ENCODE results near the gene ARL8B. TPM values are rescaled to one million over a fixed set of nuclear protein-coding genes. Genes with fewer than 3 reads are reported as not detected.

ARL8B gene
- total RNA-seq, 1 donor from 2014 or later: 66.7 TPM

DNA sequence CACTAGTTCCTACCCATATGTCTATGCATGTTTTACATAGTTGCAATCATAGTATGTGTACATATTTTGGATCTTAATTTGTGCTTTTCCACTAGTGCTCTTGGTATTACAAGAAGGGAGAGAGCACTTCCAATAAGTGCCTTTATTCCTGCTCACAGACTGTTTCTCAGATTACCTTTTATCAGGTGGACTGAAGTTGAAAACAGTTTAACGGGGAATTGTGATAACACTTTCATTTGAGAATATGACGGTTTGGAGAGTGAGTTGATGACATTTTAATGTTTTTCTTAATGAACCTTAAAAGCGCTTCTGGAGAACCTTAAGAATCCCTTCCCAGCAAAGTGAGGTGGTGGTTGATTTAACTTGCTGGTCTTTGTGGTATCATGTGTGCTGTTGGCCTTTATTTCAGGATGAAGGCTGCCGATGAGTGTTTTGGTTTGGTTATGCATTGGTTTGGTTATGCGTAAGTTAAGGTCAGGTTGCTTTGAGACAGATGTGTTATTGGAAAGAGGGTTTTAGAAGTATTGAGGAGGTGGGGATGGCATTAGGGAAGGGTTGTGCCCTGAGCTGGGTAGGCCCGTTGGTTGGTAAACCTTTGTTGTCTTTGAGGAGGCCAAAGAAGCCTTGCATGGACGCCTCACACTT lies 68.2 kb downstream of the ARL8B start:
- no peaks in the 10 kb centered on the region for H3K9me3 ChIP-seq (replicated peaks)
- H3K27ac ChIP-seq (replicated peaks): no peak overlapping the region
- intact Hi-C loops (cut with micrococcal nuclease): no loop called here
- peak overlapping the region; percentile 95 for H3K4me3 ChIP-seq
- TF ChIP-seq, protein P1, sequence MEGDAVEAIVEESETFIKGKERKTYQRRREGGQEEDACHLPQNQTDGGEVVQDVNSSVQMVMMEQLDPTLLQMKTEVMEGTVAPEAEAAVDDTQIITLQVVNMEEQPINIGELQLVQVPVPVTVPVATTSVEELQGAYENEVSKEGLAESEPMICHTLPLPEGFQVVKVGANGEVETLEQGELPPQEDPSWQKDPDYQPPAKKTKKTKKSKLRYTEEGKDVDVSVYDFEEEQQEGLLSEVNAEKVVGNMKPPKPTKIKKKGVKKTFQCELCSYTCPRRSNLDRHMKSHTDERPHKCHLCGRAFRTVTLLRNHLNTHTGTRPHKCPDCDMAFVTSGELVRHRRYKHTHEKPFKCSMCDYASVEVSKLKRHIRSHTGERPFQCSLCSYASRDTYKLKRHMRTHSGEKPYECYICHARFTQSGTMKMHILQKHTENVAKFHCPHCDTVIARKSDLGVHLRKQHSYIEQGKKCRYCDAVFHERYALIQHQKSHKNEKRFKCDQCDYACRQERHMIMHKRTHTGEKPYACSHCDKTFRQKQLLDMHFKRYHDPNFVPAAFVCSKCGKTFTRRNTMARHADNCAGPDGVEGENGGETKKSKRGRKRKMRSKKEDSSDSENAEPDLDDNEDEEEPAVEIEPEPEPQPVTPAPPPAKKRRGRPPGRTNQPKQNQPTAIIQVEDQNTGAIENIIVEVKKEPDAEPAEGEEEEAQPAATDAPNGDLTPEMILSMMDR (IDR thresholded peaks at IDR 0.05; ENCODE audit: borderline replicate concordance): no peak
- H3K36me3 ChIP-seq: peaks cover 5% of the 10 kb centered on the region
- peaks cover 70% of the 10 kb centered on the region for H3K4me1 ChIP-seq
- no peaks in the 10 kb centered on the region for H3K27me3 ChIP-seq (ENCODE audit: low read depth)
- no peak for DNase-seq

DNA sequence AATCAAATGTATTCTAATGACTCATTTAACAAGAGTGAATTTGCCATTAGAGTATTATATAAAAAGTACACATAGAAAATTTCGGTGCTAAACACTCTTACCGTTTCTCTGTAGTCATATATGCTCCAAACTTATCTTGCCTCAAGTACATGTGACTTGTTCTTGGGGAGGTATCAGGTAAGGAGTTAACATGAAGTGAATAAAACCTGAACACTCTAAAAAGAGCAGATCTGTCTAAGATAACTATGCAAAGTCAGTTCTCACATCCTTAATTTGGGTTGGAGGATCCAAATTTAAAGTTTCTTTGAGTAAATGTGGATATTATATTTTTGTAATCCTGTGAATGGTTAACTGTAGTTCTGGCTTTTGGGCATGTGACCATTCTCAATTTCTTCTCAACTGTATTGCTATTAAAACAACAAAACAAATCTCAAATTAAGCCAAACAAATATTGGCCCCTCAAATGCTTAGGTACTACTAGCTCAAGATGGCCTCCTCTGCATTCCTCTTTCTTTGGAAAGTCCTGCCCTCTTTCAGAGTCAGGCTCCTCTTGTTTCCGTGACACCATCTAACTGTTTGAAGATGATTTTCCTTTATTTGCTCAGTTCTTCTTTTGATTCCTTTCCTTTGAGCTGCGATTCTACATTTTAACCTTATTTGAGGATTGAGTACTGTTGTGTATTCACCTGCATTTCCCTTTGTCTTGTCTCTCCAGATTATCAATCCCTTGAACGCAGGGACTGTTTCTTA lies 69.6 kb downstream of the ARL8B start:
- TF ChIP-seq, protein P1 (IDR thresholded peaks at IDR 0.05; ENCODE audit: borderline replicate concordance): no peak
- Histone ChIP-seq H3K27ac (replicated peaks) (no peak overlapping the region), H3K4me1 (peaks cover 70% of the 10 kb centered on the region), H3K27me3 (ENCODE audit: low read depth) (no peaks in the 10 kb centered on the region), H3K4me3 (no peak overlapping the region), H3K9me3 (replicated peaks) (no peaks in the 10 kb centered on the region), H3K36me3 (peaks cover 14% of the 10 kb centered on the region)
- intact Hi-C loops (cut with micrococcal nuclease): no loop called here
- DNase-seq: no peak

DNA sequence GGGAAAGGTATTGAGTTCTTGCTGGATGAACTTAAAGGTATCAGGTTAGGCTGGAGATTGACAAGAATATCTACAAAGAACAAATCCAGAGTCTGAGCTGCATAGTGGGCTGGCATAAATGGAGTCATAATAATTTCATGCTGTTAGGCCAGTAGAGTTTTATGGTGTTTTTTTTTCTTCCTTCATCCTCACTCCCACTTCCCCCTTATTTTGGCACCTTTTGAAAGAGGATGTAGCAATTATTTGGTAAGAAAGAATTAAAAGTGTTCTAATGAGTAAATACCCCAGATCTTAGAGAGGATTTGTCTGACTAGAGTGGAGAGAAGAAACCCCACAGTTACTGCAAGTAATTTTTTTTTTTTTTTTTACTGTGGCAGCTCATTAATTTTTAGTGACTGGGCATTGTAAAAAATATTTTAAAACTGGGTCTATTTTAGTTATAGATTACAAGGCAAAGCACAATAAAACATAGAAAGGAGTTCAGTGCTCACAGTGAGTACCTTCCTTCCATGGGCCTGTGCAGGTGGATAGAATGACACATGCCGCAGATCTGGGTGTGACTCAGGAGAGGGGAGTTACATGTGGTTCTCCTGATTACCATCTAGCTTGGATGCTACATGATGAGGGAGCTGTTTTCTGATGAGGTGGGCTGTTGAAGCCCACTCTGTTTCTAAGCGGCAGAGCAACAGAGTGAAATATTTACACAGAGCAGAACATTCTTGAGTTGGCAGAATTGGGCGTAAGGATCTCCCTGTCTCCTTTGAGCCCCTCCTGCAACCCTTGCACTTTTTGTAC lies 70.7 kb downstream of the ARL8B start:
- Histone ChIP-seq H3K4me1 (peaks cover 70% of the 10 kb centered on the region), H3K36me3 (peaks cover 14% of the 10 kb centered on the region), H3K27ac (replicated peaks) (no peak overlapping the region), H3K27me3 (ENCODE audit: low read depth) (no peaks in the 10 kb centered on the region), H3K4me3 (no peak overlapping the region), H3K9me3 (replicated peaks) (no peaks in the 10 kb centered on the region)
- no peak for DNase-seq
- TF ChIP-seq, protein P1 (IDR thresholded peaks at IDR 0.05; ENCODE audit: borderline replicate concordance): no peak
- intact Hi-C loops (cut with micrococcal nuclease): no loop called here

DNA sequence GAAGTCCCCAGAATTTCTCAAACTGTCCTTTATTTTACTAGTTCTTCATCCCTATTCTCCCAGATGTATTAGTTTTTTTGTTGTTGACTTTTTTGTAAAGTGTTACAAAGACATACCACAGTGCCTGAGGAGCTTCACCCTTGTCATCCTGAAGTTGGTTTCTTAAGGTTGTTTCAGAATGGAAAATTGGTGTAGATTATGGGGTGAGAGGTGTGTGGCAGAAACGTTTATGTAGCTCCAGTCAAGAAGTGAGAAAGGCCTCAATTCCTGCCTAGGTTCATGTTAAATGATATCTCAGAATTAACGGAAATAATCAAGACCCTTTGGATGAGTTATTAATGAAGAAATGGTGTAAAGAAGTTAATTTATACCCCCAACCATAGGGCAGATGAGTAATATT lies 72.2 kb downstream of the ARL8B start:
- Histone ChIP-seq H3K36me3 (peaks cover 16% of the 10 kb centered on the region), H3K27ac (replicated peaks) (no peak overlapping the region), H3K27me3 (ENCODE audit: low read depth) (no peaks in the 10 kb centered on the region), H3K9me3 (replicated peaks) (no peaks in the 10 kb centered on the region), H3K4me1 (peaks cover 59% of the 10 kb centered on the region), H3K4me3 (no peak overlapping the region)
- no peak for DNase-seq
- TF ChIP-seq, protein P1 (IDR thresholded peaks at IDR 0.05; ENCODE audit: borderline replicate concordance): no peak
- intact Hi-C loops (cut with micrococcal nuclease): no loop called here

DNA sequence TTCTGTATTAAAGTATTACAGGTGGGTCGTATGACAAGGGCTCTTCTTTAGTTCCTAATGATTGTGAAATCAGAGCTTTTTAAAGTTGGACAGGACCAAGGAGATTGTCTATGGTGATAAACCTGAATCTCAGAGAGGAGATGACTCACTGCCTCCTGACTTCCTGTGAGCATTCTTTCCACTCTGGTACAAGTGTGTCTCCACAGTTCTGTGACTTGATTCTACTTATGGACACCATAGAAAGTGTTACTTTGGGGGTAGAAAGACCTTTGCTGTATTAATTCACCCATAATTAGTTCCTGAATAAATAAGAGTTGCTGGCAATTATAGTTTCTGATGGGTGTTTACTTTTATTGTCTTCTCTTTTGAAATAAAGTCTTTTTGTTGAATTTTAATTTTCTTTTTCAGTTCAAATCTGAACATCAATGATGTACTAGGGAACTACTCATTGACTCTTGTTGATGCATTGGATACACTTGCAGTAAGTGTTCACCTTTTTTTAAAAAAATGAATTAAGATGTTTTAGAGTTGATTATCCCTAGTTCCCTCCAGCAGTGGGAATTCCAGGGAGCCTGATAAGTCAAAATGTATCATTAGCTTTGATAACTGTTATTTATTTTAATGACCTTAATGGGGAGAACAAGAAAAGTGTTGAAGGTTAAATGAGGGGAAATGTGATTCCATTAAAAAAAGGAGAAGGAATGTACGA lies 72.9 kb downstream of the ARL8B start:
- Histone ChIP-seq H3K27ac (replicated peaks) (peak overlapping the region; percentile 2), H3K4me1 (peaks cover 53% of the 10 kb centered on the region), H3K36me3 (peaks cover 23% of the 10 kb centered on the region), H3K9me3 (replicated peaks) (no peaks in the 10 kb centered on the region), H3K27me3 (ENCODE audit: low read depth) (no peaks in the 10 kb centered on the region), H3K4me3 (no peak overlapping the region)
- intact Hi-C loops (cut with micrococcal nuclease): no loop called here
- no peak for DNase-seq
- TF ChIP-seq, protein P1 (IDR thresholded peaks at IDR 0.05; ENCODE audit: borderline replicate concordance): no peak

All from left ventricle myocardium inferior (tissue), 1 donor.